Right renal pelvis (tissue), 4 donors: ENCODE data around the gene THADA. TPM values are rescaled to one million over a fixed set of nuclear protein-coding genes. Genes with fewer than 3 reads are reported as not detected.

Source experiments
- DNase-seq, 4 donors: peaks; one replicate each; pipeline ENCODE4 v3.0.0-alpha.2; 2013; ENCODE audit warnings: low read depth in 4 of 4, low spot score in 3 of 4, missing footprints in 1 of 4
- polyA plus RNA-seq, 4 donors: library from polyadenylated mRNA; unstranded; fragments of 120-200 nt; gene quantifications; one replicate each; pipeline ENCODE4 v1.2.1, GENCODE V29; 2013; ENCODE audit not compliant: insufficient read length in 4 of 4

THADA gene
- polyA plus RNA-seq, 4 donors: 33.8 to 39.7 (median 36.0) TPM

DNA sequence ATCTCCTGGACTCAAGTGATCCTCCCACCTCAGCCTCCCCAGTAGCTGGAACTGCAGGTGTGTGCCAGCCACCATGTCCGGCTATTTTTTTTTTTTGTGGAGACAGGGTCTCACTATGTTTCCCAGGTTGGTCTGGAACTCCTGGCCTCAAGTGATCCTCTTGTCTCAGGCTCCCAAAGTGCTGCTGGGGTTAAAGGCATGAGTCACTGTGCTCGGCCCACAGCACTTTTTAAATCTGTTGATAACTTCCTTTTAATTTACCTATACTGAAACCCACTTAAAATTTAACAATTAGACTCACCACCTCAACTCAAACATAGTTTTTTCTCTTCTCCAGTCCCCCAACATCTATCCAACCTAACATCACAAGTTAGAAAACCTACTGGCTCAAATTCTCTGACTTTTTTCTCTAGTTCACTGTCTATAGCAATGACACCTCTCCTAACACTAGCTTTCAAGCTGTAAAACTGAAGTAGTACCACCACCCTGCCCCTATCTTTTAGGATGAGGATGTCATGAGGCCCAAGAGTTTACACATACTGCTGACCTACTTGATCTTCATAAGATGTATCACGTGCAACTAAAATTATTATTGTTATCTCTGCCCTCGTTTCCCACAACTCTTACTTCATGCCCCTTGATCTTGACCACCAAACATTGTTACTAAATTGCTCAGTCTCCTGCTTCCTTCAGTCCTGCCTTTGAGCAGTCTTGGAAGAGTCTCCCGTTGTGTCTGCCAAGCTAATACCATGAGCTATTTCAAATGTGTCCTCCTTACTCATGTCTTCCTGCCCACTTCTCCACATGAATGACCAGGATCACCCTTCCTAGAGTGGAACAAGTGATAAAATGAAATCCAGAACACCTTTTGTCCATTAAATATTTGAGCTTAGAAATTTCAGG lies 227.1 kb downstream of the THADA start:
- no peak for DNase-seq

DNA sequence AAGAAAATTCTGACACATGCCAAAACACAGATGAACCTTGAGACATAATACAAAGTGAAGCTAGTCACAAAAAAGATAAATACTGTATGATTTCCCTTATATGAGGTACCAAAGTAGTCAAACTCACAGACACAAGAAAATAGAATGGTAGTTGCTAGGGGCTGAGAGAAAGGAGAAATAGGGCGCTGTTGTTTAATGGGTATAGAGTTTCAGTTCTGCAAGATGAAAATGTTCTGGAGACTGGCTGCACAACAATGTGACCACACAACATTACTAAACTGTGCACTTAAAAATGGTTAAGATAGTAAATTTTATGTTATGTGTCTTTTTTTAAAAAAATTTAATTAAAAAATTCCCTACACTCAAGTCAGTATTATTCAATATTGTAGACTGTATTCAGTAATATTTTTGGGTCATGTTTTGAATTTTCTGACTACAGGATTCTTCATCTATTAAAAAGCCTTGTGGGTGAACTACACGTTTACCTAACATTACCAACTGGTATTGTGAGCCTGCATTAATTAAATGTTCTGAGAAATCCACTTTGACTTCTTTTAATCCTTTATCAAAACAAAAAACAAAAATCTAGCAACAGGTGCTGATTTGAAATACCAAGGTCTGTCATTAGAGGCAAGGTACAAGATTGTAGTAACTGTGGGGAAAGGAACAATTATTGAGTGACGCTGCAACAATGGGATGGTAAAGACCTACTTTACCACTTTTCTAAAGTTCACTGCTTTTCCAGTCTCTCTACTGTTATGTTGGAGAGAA lies 228.6 kb downstream of the THADA start:
- DNase-seq: no peak

- DNase-seq: no peak
Measured at GRCh38 chr2:43363120-43363519, 232.7 kb downstream of the THADA start.

GRCh38 chr2:43361286-43361685 lies 234.6 kb downstream of the THADA start:
- DNase-seq: no peak

- no peak for DNase-seq
Measured at GRCh38 chr2:43360137-43360536, 235.7 kb downstream of the THADA start.

- DNase-seq: no peak
Measured at GRCh38 chr2:43358410-43359201, 237.2 kb downstream of the THADA start.

DNA sequence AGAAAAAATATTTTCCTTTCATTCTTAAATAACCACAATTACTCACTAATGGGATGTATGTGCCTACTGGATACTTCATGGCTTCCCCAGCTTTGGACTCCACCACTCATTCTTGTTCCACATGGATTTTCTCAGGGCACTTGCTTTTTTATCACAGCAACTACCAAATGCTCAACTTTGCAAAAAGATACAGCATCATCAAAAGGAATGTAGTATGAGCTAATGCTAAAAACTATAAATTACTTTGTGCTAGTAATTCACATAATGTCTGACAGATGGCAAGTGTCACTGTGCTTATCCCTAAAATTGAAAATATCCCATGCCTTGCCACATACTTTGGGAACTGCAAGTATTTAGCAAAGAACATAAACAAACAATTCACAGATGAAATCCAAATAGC lies 239.1 kb downstream of the THADA start:
- no peak for DNase-seq

DNA sequence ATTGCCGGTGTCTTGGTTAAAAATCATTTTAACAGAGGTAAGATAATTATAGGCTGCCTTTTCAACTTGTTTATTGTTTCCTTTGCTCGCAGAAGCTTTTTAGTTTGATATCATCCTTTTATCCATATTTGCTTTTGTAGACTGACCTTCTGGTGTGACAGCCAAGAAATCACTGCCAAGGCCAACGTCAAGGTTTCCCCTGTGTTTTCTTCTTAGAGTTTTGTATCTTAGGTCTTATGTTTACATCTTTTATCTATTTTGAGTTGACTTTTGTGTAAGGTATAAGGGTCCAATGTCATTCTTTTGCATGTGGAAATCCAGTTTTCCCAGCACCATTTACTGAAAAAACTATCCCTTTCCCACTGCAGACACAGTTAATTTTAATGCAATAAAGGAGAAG lies 240.4 kb downstream of the THADA start:
- DNase-seq: no peak

GRCh38 chr2:43349904-43350303 lies 245.9 kb downstream of the THADA start:
- no peak for DNase-seq

DNA sequence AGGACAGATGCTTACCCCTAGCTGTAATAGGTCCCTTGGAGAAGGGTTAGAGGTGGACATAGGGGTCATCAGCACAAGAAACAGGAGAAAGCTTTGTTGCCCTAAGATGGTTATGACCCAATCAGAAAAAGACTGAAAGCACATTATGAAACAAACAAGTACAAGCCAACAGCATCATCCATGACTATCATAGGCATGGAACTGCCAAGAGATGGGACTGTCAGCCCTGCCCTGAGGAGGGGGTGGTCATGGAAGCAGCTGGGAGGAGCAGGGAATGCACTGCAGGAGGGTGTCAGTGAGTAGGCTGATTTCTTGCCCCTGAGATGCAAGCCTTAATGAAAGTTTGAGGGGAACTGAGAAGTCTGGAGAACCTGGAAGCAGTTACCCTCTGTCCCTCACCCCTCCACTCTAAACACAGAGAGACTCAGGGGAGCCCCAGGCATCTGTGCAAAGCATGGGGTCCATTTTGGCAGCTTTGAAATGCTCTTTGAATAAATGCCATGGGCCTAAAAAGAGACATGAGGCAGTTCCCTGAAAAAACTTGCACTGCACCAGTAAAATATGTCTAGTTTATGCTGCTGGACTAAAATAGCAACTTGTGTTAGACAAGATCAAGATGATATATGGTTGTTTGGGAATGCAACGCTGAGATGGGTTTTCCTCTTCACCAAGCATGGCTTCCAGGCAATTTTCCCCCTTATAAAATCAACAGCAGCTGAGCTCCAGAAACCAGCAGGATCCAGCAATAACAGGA lies 246.8 kb downstream of the THADA start:
- DNase-seq: no peak

DNA sequence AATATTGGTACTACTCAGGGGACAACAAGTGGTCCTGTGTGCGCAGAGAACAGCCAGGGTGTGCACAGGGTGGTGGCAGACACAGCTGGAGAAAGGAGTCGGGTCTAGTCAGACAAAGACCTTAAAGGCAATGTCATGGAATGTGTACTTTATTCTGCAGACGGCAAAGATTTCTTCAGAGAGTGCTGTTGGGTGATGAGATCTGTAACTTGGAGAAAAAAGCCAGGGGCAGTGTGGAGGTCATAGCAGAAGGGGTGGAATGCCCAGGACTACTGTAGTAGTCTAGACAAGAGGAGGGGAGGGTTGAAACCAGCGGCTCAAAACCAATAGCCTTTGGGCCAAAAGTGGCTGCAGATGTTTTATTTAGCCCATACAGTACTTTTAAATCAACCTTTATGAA lies 248.1 kb downstream of the THADA start:
- DNase-seq: no peak

DNA sequence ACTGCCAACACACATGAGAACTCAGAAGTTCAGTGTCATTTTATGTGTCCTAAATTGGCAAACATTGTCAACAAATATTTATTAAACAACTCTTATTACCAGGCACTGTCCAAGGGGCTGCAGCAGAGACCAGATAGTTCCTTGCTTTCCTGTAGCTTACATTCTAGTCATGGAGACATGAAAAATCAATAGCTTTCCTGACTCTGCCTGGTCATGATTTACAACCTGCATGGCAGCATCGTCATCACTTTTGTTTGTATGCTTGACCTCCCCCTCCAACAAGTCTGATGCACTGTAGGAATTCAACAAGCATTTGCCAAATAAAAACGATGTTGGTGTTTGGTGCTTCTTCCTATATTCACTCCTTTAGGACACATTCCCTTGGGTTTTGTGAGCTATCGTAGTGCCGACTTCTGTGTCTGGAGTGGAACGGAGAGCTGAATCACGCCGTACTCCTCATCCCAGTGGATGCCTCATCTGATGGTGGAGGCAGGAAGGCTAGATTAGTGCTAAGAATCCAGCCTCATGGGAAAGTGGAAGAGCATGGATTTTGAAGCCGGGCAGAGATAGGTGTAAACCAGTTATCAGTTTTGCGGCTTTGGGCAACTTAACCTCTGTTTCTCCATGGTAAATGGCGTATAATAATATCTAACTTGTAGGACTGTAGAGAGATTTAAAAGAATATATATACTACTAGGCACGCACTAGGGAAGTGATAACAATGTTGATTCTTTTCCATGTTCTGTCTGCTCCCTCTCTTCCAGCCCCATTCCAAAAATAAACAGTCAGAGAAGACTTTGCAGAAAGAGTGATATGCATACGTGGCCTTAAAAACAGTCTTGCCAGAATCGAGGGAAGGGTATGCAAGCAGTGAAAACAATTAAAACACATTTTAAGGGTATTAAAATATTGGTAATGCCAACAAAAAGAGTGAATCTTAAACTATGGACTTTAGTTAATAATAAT lies 249.0 kb downstream of the THADA start:
- no peak for DNase-seq

GRCh38 chr2:43345872-43346271 lies 250.0 kb downstream of the THADA start:
- no peak for DNase-seq

GRCh38 chr2:43345391-43345813 lies 250.4 kb downstream of the THADA start:
- DNase-seq: no peak

DNA sequence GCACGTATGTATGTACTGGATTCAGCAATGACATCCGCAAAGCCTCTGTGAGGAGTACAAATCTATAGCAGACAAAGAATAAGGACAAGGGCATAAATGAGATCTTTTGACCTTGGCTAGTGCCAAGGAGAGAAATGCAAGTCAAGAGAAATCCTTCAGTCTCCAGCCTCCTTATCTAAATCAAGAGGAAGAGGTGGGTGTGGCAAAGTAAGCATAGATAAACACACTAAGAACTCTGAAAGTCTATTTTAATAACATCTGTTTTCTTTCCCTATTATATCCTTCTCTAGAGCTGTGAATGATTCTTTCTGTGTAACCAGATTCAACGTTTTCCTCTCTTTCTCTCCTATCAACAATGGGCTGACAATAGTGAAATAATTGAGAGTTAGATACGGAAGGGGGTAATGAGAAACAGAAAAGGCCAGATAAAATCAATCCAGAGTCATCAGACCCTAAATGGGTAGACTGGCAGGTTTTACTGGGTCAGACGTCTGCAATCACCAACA lies 250.9 kb downstream of the THADA start:
- no peak for DNase-seq

- no peak for DNase-seq
Measured at GRCh38 chr2:43343573-43344304, 252.1 kb downstream of the THADA start.

DNA sequence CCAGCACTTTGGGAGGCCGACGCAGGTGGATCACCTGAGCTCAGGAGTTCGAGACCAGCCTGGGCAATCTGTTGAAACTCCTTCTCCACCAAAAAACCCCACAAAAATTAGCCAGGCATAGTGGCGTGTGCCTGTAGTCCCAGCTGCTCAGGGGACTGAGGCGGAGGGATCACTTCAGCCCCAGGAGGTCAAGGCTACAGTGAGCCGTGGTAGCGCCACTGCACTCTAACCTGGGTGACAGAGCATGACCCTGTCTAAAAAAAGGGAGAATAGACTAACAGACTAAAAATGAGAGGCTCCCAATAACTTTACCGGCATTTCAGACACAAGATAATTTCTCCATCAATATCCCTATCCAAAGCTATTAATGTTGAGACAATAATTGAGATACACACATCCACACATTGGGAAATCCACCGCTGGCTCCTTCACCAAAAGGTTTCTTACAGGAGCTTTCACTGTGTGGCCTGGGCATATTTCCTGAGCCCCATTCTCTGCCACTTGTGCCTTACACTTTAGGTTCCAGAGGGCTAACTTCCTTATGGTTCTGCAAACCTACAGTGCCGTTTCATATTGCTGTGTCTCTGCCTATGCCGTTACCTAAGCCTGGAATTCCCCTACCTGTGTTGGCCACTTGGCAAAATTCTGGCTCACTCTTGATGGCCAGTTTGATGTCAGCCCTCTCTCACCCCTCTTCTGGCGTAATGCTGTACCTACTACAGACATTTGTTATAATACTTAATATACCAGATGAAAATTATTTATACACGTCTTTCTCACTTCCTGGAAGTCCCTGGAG lies 253.7 kb downstream of the THADA start:
- DNase-seq: no peak
